K562 (cell line): ENCODE data around the gene PLEKHH3. TPM values are rescaled to one million over a fixed set of nuclear protein-coding genes. Genes with fewer than 3 reads are reported as not detected.

ENCODE experiments used
- ATAC-seq: fragments of 200-7000 bp; cut with Tn5 transposase; 3 replicates; pipeline ENCODE4 v1.9.1; 2020; ENCODE audit warnings: moderate library complexity
- BruUV-seq: library from RNA; stranded (reverse); fragments of 400-500 nt; replicated peaks from 2 replicates; lab custom pipeline; 2021; lab: Mats Ljungman, UMichigan
- CTCF ChIA-PET: fragments of 300-600 bp; formaldehyde crosslinking; extraction: SDS; loops from one replicate; lab custom pipeline; 2021; ENCODE audit warnings: low intra/inter-chr PET ratio; lab: Yijun Ruan, JAX
- POLR2A ChIA-PET: fragments of 300-600, 350-650 bp; sonication (Branson Sonifier 250); formaldehyde crosslinking; extraction: SDS; loops from one replicate; lab custom pipeline; 2021; ENCODE audit warnings: antibody characterized with exemption, inconsistent platforms; lab: Yijun Ruan, JAX
- DNase-seq, 4 experiments: peaks; one replicate each; pipeline versions ENCODE4 v3.0.0 to v3.0.0-alpha.2; 2011 to 2018; ENCODE audit warnings: low spot score in 3 of 4, mixed read lengths in 3 of 4; ENCODE audit errors: extremely low read depth in 1 of 4
- FAIRE-seq: peaks from 2 replicates; lab custom pipeline; 2011; peaks lifted over from hg19 to GRCh38; lab: Jason Lieb, UNC
- H2AFZ ChIP-seq: 2 replicates; pipeline ENCODE4 v1.6.0; 2011; ENCODE audit warnings: low read depth, low read length, control low read depth, inconsistent platforms
- H3K27ac ChIP-seq: fragments of 200-600 bp; 3 replicates; pipeline ENCODE4 v1.8.0; 2011; ENCODE audit warnings: low read depth, mild to moderate bottlenecking, control low read depth, inconsistent platforms, low read length, moderate library complexity, mixed read lengths; ENCODE audit errors: extremely low read depth
- H3K27me3 ChIP-seq, 2 experiments: fragments of 300-600 bp in 1 of 2; 2 replicates in 1 of 2; 3 replicates in 1 of 2; pipeline versions ENCODE4 v1.6.0 to v1.8.0; 2011; ENCODE audit warnings: inconsistent platforms in 2 of 2, low read length in 2 of 2, mild to moderate bottlenecking in 1 of 2, mixed read lengths in 1 of 2, moderate library complexity in 1 of 2; ENCODE audit not compliant: control insufficient read depth in 2 of 2, insufficient read depth in 2 of 2
- H3K36me3 ChIP-seq: fragments of 300-600 bp; 3 replicates; pipeline ENCODE4 v1.8.0; 2011; ENCODE audit warnings: mild to moderate bottlenecking, low read length, inconsistent platforms; ENCODE audit not compliant: control insufficient read depth, insufficient read depth
- H3K4me1 ChIP-seq, 2 experiments: fragments of 200-600 bp in 1 of 2; replicated peaks in 1 of 2; 2 replicates in 1 of 2; 3 replicates in 1 of 2; pipeline versions ENCODE4 v1.5.1 to v1.8.0; 2011; ENCODE audit warnings: inconsistent platforms in 2 of 2, low read length in 2 of 2, mild to moderate bottlenecking in 1 of 2, mixed read lengths in 1 of 2, moderate library complexity in 1 of 2; ENCODE audit not compliant: control insufficient read depth in 2 of 2, insufficient read depth in 2 of 2
- H3K4me2 ChIP-seq: 2 replicates; pipeline ENCODE4 v1.6.1; 2011; ENCODE audit warnings: low read length, control low read depth, inconsistent platforms, mixed read lengths; ENCODE audit not compliant: insufficient read depth
- H3K4me3 ChIP-seq: fragments of 200-600 bp; sonication (generic), shearing (Covaris generic); 2 replicates; pipeline ENCODE4 v1.5.1; 2016; ENCODE audit warnings: control low read depth, inconsistent platforms
- H3K79me2 ChIP-seq: fragments of 200-600 bp; 3 replicates; pipeline ENCODE4 v1.8.0; 2011; ENCODE audit warnings: low read length, inconsistent platforms; ENCODE audit not compliant: control insufficient read depth, insufficient read depth
- H3K9ac ChIP-seq, 2 experiments: 2 replicates each; pipeline versions ENCODE4 v1.6.0 to v1.6.1; 2011; ENCODE audit warnings: low read depth in 2 of 2, low read length in 2 of 2, control low read depth in 1 of 2, inconsistent platforms in 1 of 2, mild to moderate bottlenecking in 1 of 2, mixed read lengths in 1 of 2; ENCODE audit not compliant: insufficient read depth in 1 of 2
- H3K9me1 ChIP-seq: one replicate; pipeline ENCODE4 v1.6.0; 2011; ENCODE audit warnings: inconsistent platforms, mild to moderate bottlenecking, low read length, moderate library complexity; ENCODE audit not compliant: control insufficient read depth, insufficient read depth
- H3K9me3 ChIP-seq: replicated peaks from 2 replicates; pipeline ENCODE4 v1.5.1; 2011; ENCODE audit warnings: low read depth, low read length, inconsistent platforms; ENCODE audit not compliant: control insufficient read depth, insufficient read depth
- H4K20me1 ChIP-seq: replicated peaks from 2 replicates; pipeline ENCODE4 v1.6.1; 2011; ENCODE audit warnings: low read length, inconsistent platforms, mixed read lengths; ENCODE audit not compliant: control insufficient read depth, insufficient read depth
- GATAD2A ChIP-seq: fragments of 450-650 bp; IDR thresholded peaks from 2 replicates; pipeline ENCODE4 v1.6.1; 2017
- HDAC2 ChIP-seq: fragments of 450-650 bp; IDR thresholded peaks from 2 replicates; pipeline ENCODE4 v1.6.1; 2016; ENCODE audit warnings: mild to moderate bottlenecking
- NCOA2 ChIP-seq, 2 experiments: fragments of 450-650 bp; IDR thresholded peaks; 2 replicates each; pipeline ENCODE4 v1.6.1; 2018; ENCODE audit warnings: mild to moderate bottlenecking in 2 of 2, moderate library complexity in 1 of 2; ENCODE audit not compliant: partially characterized antibody in 2 of 2
- PHF8 ChIP-seq: fragments of 200-600 bp; sonication (generic); IDR thresholded peaks from 2 replicates; pipeline ENCODE4 v1.6.1; 2012; ENCODE audit warnings: mixed run types, mild to moderate bottlenecking, inconsistent platforms, low read length, moderate library complexity, borderline replicate concordance
- POLR2A ChIP-seq: fragments of 450-650 bp; conservative IDR thresholded peaks from 2 replicates; pipeline ENCODE4 v1.6.1; 2016
- RNF2 ChIP-seq: sonication (generic); IDR thresholded peaks from 2 replicates; pipeline ENCODE4 v1.6.1; 2016
- SNIP1 ChIP-seq: fragments of 450-650 bp; IDR thresholded peaks from 2 replicates; pipeline ENCODE4 v1.7.1; 2017; ENCODE audit warnings: low read depth, mild to moderate bottlenecking
- WHSC1 ChIP-seq: IDR thresholded peaks from one replicate; pipeline ENCODE4 v1.6.1; 2012; ENCODE audit warnings: low read length, control low read depth, inconsistent platforms
- XRCC3 ChIP-seq: fragments of 450-650 bp; IDR thresholded peaks from 2 replicates; pipeline ENCODE4 v1.6.1; 2017; ENCODE audit warnings: mild to moderate bottlenecking, moderate library complexity
- ZFP30 ChIP-seq: fragments of 250-450 bp; sonication (Bioruptor Pico); IDR thresholded peaks from 2 replicates; pipeline ENCODE4 v1.8.0; 2022; ENCODE audit warnings: moderate library complexity, mild to moderate bottlenecking, inconsistent platforms, borderline replicate concordance
- ZNF263 ChIP-seq: sonication (generic); formaldehyde crosslinking; IDR thresholded peaks from 2 replicates; pipeline ENCODE4 v1.8.0; 2022; ENCODE audit warnings: mild to moderate bottlenecking, missing genetic modification reagents, borderline replicate concordance
- WGBS: fragments of 100-300 bp; shearing (Covaris generic); methylation state at CpG from one replicate; pipeline ENCODE4 v1.1.6; 2016; ENCODE audit warnings: low coverage, mixed read lengths; ENCODE audit not compliant: insufficient coverage; ENCODE audit errors: missing lambda C conversion rate; 5-methylcytosine and 5-hydroxymethylcytosine counted together
- in situ Hi-C: fragments of 300-500 bp; cut with MboI; formaldehyde crosslinking; loops from 4 replicates; pipeline ENCODE4 v1.15.0; 2018; ENCODE audit warnings: inconsistent platforms, mixed read lengths
- intact Hi-C: fragments of 100-400 bp; cut with micrococcal nuclease; formaldehyde crosslinking; loops from 2 replicates; pipeline ENCODE4 v1.14.2; 2022
- polyA plus RNA-seq, 8 experiments: library from polyadenylated mRNA; depleted of rRNA in 4 of 8; stranded (reverse) in 5 of 8; unstranded in 3 of 8; fragments of >200 nt; fragmentation: Nextera tagmentation in 2 of 8; fragmentation: Illumina TruSeq in 1 of 8; extraction: Ambion mirVana in 2 of 8; extraction: Trizol in 1 of 8; gene quantifications; 2 replicates each; pipeline versions ENCODE4 v1.2.1 to v1.2.3, GENCODE V29; 2011 to 2014; ENCODE audit warnings: inconsistent platforms in 1 of 8, missing spikeins in 1 of 8
- total RNA-seq, 7 experiments: library from RNA; depleted of rRNA in 6 of 7; stranded (reverse); fragments of >200 nt in 6 of 7; fragmentation: Illumina TruSeq in 2 of 7; extraction: Trizol in 2 of 7; gene quantifications; 2 replicates each; pipeline versions ENCODE4 v1.2.1 to v1.2.3, GENCODE V29; 2011 to 2021; ENCODE audit warnings: low replicate concordance in 1 of 7
- TF ChIP-seq, protein P1 (sequence below): sonication (generic); formaldehyde crosslinking; IDR thresholded peaks from 2 replicates; pipeline ENCODE4 v1.8.0; 2022; ENCODE audit warnings: missing genetic modification reagents, mild to moderate bottlenecking, borderline replicate concordance
- TF ChIP-seq, protein P2 (sequence below): sonication (generic); formaldehyde crosslinking; IDR thresholded peaks from 2 replicates; pipeline ENCODE4 v1.5.0; 2020; ENCODE audit warnings: missing genetic modification reagents
- TF ChIP-seq, protein P3 (sequence below): fragments of 450-650 bp; IDR thresholded peaks from 2 replicates; pipeline ENCODE4 v1.6.1; 2018; ENCODE audit not compliant: partially characterized antibody
- TF ChIP-seq, protein P4 (sequence below): sonication (generic); formaldehyde crosslinking; IDR thresholded peaks from 2 replicates; pipeline ENCODE4 v1.8.0; 2022; ENCODE audit warnings: mild to moderate bottlenecking, low read depth, missing genetic modification reagents
- TF ChIP-seq, protein P5 (sequence below): sonication (generic); formaldehyde crosslinking; IDR thresholded peaks from 2 replicates; pipeline ENCODE4 v1.8.1; 2023; ENCODE audit warnings: mild to moderate bottlenecking, missing genetic modification reagents, moderate library complexity

Gene PLEKHH3
- total and polyA plus RNA-seq, 9 of the 15 experiments (the other 6 are each of a cell fraction or from before 2014, with no cell fraction given), result 0.58 to 34.5 (median 5.0) TPM

DNA sequence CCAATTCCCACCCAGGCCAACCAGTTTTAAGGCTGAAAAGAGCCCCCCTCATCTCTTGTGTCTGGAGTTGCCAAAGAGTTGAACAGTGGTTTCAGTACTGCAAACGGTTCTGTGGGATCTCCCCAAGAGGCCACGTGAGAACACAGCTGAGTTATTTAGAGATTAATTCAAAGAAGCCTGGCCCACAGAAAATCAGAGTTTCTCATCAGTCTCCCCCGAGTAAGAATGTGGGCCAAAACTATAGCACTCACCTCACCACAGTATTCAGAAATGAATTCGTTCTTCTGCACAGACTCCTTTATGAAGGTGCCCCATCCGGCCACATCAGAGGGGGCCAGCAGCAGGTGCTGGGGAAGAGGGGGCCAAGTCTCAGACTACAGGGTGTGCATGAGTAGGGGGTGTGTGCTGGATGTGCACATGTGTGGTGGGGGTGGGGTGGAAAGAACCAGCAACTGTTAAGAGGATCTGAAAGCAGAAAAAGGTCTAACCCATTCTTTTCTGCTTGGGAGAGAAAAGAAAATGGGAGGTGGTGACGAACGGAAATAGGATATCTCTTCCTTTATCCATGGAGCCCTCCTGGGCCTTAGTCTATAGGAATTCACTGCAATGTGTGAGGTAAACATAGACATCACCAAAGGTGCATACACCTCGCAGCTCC is 28.2 kb upstream of the PLEKHH3 start:
- peaks cover 80% of the 10 kb centered on the region for H3K36me3 ChIP-seq
- H3K4me2 ChIP-seq, result no peak overlapping the region
- intact Hi-C loops, result no loop called here
- TF ChIP-seq, protein P1, sequence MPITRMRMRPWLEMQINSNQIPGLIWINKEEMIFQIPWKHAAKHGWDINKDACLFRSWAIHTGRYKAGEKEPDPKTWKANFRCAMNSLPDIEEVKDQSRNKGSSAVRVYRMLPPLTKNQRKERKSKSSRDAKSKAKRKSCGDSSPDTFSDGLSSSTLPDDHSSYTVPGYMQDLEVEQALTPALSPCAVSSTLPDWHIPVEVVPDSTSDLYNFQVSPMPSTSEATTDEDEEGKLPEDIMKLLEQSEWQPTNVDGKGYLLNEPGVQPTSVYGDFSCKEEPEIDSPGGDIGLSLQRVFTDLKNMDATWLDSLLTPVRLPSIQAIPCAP, result no peak
- TF ChIP-seq, protein P2, sequence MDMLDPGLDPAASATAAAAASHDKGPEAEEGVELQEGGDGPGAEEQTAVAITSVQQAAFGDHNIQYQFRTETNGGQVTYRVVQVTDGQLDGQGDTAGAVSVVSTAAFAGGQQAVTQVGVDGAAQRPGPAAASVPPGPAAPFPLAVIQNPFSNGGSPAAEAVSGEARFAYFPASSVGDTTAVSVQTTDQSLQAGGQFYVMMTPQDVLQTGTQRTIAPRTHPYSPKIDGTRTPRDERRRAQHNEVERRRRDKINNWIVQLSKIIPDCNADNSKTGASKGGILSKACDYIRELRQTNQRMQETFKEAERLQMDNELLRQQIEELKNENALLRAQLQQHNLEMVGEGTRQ, result no peak
- no peak for TF ChIP-seq SNIP1
- no peak for TF ChIP-seq PHF8
- no peak for TF ChIP-seq RNF2
- no peak for TF ChIP-seq XRCC3
- TF ChIP-seq POLR2A, result no peak
- no peak for TF ChIP-seq NCOA2 (IDR thresholded peaks at IDR 0.05; ENCODE audit: partially characterized antibody in 2 of 2)
- no peak for TF ChIP-seq HDAC2
- TF ChIP-seq, protein P3, sequence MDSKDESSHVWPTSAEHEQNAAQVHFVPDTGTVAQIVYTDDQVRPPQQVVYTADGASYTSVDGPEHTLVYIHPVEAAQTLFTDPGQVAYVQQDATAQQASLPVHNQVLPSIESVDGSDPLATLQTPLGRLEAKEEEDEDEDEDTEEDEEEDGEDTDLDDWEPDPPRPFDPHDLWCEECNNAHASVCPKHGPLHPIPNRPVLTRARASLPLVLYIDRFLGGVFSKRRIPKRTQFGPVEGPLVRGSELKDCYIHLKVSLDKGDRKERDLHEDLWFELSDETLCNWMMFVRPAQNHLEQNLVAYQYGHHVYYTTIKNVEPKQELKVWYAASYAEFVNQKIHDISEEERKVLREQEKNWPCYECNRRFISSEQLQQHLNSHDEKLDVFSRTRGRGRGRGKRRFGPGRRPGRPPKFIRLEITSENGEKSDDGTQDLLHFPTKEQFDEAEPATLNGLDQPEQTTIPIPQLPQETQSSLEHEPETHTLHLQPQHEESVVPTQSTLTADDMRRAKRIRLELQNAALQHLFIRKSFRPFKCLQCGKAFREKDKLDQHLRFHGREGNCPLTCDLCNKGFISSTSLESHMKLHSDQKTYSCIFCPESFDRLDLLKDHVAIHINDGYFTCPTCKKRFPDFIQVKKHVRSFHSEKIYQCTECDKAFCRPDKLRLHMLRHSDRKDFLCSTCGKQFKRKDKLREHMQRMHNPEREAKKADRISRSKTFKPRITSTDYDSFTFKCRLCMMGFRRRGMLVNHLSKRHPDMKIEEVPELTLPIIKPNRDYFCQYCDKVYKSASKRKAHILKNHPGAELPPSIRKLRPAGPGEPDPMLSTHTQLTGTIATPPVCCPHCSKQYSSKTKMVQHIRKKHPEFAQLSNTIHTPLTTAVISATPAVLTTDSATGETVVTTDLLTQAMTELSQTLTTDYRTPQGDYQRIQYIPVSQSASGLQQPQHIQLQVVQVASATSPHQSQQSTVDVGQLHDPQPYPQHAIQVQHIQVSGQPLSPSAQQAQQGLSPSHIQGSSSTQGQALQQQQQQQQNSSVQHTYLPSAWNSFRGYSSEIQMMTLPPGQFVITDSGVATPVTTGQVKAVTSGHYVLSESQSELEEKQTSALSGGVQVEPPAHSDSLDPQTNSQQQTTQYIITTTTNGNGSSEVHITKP, result no peak
- no peak for TF ChIP-seq WHSC1
- TF ChIP-seq ZFP30 (CRISPR knock-in tag), result no peak
- TF ChIP-seq, protein P4, sequence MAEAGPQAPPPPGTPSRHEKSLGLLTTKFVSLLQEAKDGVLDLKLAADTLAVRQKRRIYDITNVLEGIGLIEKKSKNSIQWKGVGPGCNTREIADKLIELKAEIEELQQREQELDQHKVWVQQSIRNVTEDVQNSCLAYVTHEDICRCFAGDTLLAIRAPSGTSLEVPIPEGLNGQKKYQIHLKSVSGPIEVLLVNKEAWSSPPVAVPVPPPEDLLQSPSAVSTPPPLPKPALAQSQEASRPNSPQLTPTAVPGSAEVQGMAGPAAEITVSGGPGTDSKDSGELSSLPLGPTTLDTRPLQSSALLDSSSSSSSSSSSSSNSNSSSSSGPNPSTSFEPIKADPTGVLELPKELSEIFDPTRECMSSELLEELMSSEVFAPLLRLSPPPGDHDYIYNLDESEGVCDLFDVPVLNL (CRISPR knock-in tag), result no peak
- TF ChIP-seq, protein P5, sequence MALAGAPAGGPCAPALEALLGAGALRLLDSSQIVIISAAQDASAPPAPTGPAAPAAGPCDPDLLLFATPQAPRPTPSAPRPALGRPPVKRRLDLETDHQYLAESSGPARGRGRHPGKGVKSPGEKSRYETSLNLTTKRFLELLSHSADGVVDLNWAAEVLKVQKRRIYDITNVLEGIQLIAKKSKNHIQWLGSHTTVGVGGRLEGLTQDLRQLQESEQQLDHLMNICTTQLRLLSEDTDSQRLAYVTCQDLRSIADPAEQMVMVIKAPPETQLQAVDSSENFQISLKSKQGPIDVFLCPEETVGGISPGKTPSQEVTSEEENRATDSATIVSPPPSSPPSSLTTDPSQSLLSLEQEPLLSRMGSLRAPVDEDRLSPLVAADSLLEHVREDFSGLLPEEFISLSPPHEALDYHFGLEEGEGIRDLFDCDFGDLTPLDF (CRISPR knock-in tag), result no peak
- no peak for TF ChIP-seq GATAD2A
- no peak for TF ChIP-seq ZNF263 (CRISPR knock-in tag)

More for the DNA sequence above, 28.2 kb upstream of the PLEKHH3 start:
- Histone ChIP-seq H3K9ac (no peak overlapping the region), H4K20me1 (no peaks in the 10 kb centered on the region), H2AFZ (no peak overlapping the region), H3K9me3 (no peaks in the 10 kb centered on the region), H3K27me3 (no peaks in the 10 kb centered on the region), H3K27ac (no peak overlapping the region), H3K9me1 (no peaks in the 10 kb centered on the region), H3K79me2 (no peaks in the 10 kb centered on the region), H3K4me3 (no peak overlapping the region), H3K4me1 (peaks cover 11 to 13% of the 10 kb centered on the region in 2 experiments)
- in situ Hi-C loops, result no loop called here
- DNase-seq (no peak), ATAC-seq (no peak), FAIRE-seq (no peak)
- ChIA-PET POLR2A (interaction anchor here (0.7 to 1.8 kb wide), 2 partner anchors 9 to 68 kb away, joined by 3 to 6 read pairs; partner anchors contain the start of gene VPS25), CTCF (no interaction called here)
- WGBS, result 69% methylated on average over 8 of the region's 8 CpGs
- no TSS peak for BruUV-seq
